ENCODE measurements around the gene TEDC1.

TEDC1 gene

GRCh38 chr14:105479431-105480158 lies 11.5 kb upstream of the TEDC1 start:
- DNase-seq (ENCODE audit: low read depth, low spot score) = no peak
- CTCF ChIA-PET = interaction anchor here (1.2 to 3.2 kb wide), 6 partner anchors 10 to 106 kb away, joined by 4 to 15 read pairs (median 8); no protein-coding TSS in a partner anchor

GRCh38 chr14:105480199-105480746 lies 10.8 kb upstream of the TEDC1 start:
- CTCF ChIA-PET = interaction anchor here (0.6 to 3.2 kb wide), 39 partner anchors 9 to 802 kb away, joined by 3 to 87 read pairs (median 5); partner anchors contain the start of gene TEDC1
- H3K4me3 ChIP-seq (ENCODE audit: low read depth, low read length) = no peak overlapping the region
- no peak for TF ChIP-seq CTCF (IDR thresholded peaks at IDR 0.05; ENCODE audit: insufficient read depth, low read length, missing control alignments)
- POLR2A ChIA-PET = interaction anchor here (0.6 to 2.0 kb wide), 3 partner anchors 10 to 460 kb away, joined by 3 to 17 read pairs (median 3); partner anchors contain the start of gene CDCA4
- DNase-seq (ENCODE audit: low read depth, low spot score) = no peak

More at GRCh38 chr14:105479431-105480158, 11.5 kb upstream of the TEDC1 start:
- POLR2A ChIA-PET = no interaction called here
- no peak for TF ChIP-seq CTCF (IDR thresholded peaks at IDR 0.05; ENCODE audit: insufficient read depth, low read length, missing control alignments)
- H3K4me3 ChIP-seq (ENCODE audit: low read depth, low read length) = no peak overlapping the region

GRCh38 chr14:105480807-105481801 lies 9.9 kb upstream of the TEDC1 start:
- ChIA-PET POLR2A (interaction anchor here (0.5 to 2.0 kb wide), 4 partner anchors 9 to 460 kb away, joined by 3 to 17 read pairs (median 4); partner anchors contain the start of gene CDCA4), CTCF (interaction anchor here (0.6 to 3.2 kb wide), 43 partner anchors 10 to 803 kb away, joined by 3 to 87 read pairs (median 4); partner anchors contain the start of gene TEDC1)
- peak overlapping the region; percentile 65 for H3K4me3 ChIP-seq (ENCODE audit: low read depth, low read length)
- TF ChIP-seq CTCF (IDR thresholded peaks at IDR 0.05; ENCODE audit: insufficient read depth, low read length, missing control alignments) = peak; percentile 99
- peak; percentile 28 for DNase-seq (ENCODE audit: low read depth, low spot score)

GRCh38 chr14:105481886-105482457 lies 9.1 kb upstream of the TEDC1 start:
- peak overlapping the region; percentile 65 for H3K4me3 ChIP-seq (ENCODE audit: low read depth, low read length)
- ChIA-PET POLR2A (interaction anchor here (2.0 kb wide), 1 partner anchor 8 kb away, joined by 17 read pairs; no protein-coding TSS in a partner anchor), CTCF (interaction anchor here (0.7 to 3.2 kb wide), 15 partner anchors 9 to 123 kb away, joined by 3 to 87 read pairs (median 10); partner anchors contain the start of gene TEDC1)
- peak; percentile 81 for DNase-seq (ENCODE audit: low read depth, low spot score)
- TF ChIP-seq CTCF (IDR thresholded peaks at IDR 0.05; ENCODE audit: insufficient read depth, low read length, missing control alignments) = peak; percentile 12

- CTCF ChIA-PET = interaction anchor here (0.9 to 3.2 kb wide), 9 partner anchors 8 to 112 kb away, joined by 4 to 87 read pairs (median 15); partner anchors contain the start of gene TEDC1
- no peak for DNase-seq (ENCODE audit: low read depth, low spot score)
- H3K4me3 ChIP-seq (ENCODE audit: low read depth, low read length) = no peak overlapping the region
- TF ChIP-seq CTCF (IDR thresholded peaks at IDR 0.05; ENCODE audit: insufficient read depth, low read length, missing control alignments) = no peak
- POLR2A ChIA-PET = no interaction called here
Measured at GRCh38 chr14:105482486-105483110, 8.4 kb upstream of the TEDC1 start.
